ENCODE results near the gene TUNAR. TPM values are rescaled to one million over a fixed set of nuclear protein-coding genes. Genes with fewer than 3 reads are reported as not detected.

The TUNAR gene
- total RNA-seq, 1 experiment from 2014 or later = not detected

- H3K27ac ChIP-seq (ENCODE audit: low read depth, low read length, poor library complexity, severe bottlenecking) = no peak overlapping the region
- intact Hi-C loops (cut with micrococcal nuclease; ENCODE audit: unreplicated experiment) = no loop called here
- no TSS peak for BruUV-seq (replicated peaks)
Measured at GRCh38 chr14:95896498-95897135, 20.0 kb downstream of the TUNAR start.

GRCh38 chr14:95897280-95897679, 20.6 kb downstream of the TUNAR start:
- Histone ChIP-seq H3K9me3 (ENCODE audit: low read depth, low read length, poor library complexity, severe bottlenecking) (no peaks in the 10 kb centered on the region), H3K27ac (ENCODE audit: low read depth, low read length, poor library complexity, severe bottlenecking) (no peak overlapping the region), H3K4me3 (ENCODE audit: low read depth, low read length, poor library complexity, severe bottlenecking) (no peak overlapping the region), H3K36me3 (ENCODE audit: insufficient read depth, low read length, poor library complexity, severe bottlenecking) (no peaks in the 10 kb centered on the region), H3K27me3 (replicated peaks; ENCODE audit: insufficient read depth, low read depth, low read length, poor library complexity) (peaks cover 100% of the 10 kb centered on the region), H3K4me1 (ENCODE audit: insufficient read depth, low read length, poor library complexity, severe bottlenecking) (no peaks in the 10 kb centered on the region)
- intact Hi-C loops (cut with micrococcal nuclease; ENCODE audit: unreplicated experiment) = no loop called here
- ChIA-PET CTCF (no interaction called here), POLR2A (ENCODE audit: low non-redundant PET) (no interaction called here)
- no TSS peak for BruUV-seq (replicated peaks)
- no peak for DNase-seq (ENCODE audit: low spot score)
- TF ChIP-seq CTCF (conservative IDR thresholded peaks at IDR 0.05; ENCODE audit: low read depth, low read length) = no peak
- TF ChIP-seq EZH2 (IDR thresholded peaks at IDR 0.05; ENCODE audit: borderline replicate concordance, low read depth, low read length, poor library complexity, severe bottlenecking) = no peak

More at GRCh38 chr14:95896498-95897135, 20.0 kb downstream of the TUNAR start:
- Histone ChIP-seq H3K4me3 (ENCODE audit: low read depth, low read length, poor library complexity, severe bottlenecking) (no peak overlapping the region), H3K36me3 (ENCODE audit: insufficient read depth, low read length, poor library complexity, severe bottlenecking) (no peaks in the 10 kb centered on the region), H3K4me1 (ENCODE audit: insufficient read depth, low read length, poor library complexity, severe bottlenecking) (no peaks in the 10 kb centered on the region), H3K27me3 (replicated peaks; ENCODE audit: insufficient read depth, low read depth, low read length, poor library complexity) (peaks cover 100% of the 10 kb centered on the region), H3K9me3 (ENCODE audit: low read depth, low read length, poor library complexity, severe bottlenecking) (no peaks in the 10 kb centered on the region)
- DNase-seq (ENCODE audit: low spot score) = no peak
- CTCF ChIA-PET = no interaction called here
- POLR2A ChIA-PET (ENCODE audit: low non-redundant PET) = no interaction called here
- TF ChIP-seq CTCF (conservative IDR thresholded peaks at IDR 0.05; ENCODE audit: low read depth, low read length) = no peak
- no peak for TF ChIP-seq EZH2 (IDR thresholded peaks at IDR 0.05; ENCODE audit: borderline replicate concordance, low read depth, low read length, poor library complexity, severe bottlenecking)

GRCh38 chr14:95901054-95901453, 24.4 kb downstream of the TUNAR start:
- CTCF ChIA-PET = no interaction called here
- no peak for DNase-seq (ENCODE audit: low spot score)

More at GRCh38 chr14:95901054-95901453, 24.4 kb downstream of the TUNAR start:
- no peak overlapping the region for H3K27ac ChIP-seq (ENCODE audit: low read depth, low read length, poor library complexity, severe bottlenecking)
- no peaks in the 10 kb centered on the region for H3K4me1 ChIP-seq (ENCODE audit: insufficient read depth, low read length, poor library complexity, severe bottlenecking)
- no peaks in the 10 kb centered on the region for H3K36me3 ChIP-seq (ENCODE audit: insufficient read depth, low read length, poor library complexity, severe bottlenecking)
- BruUV-seq (replicated peaks) = no TSS peak
- TF ChIP-seq EZH2 (IDR thresholded peaks at IDR 0.05; ENCODE audit: borderline replicate concordance, low read depth, low read length, poor library complexity, severe bottlenecking) (no peak), CTCF (conservative IDR thresholded peaks at IDR 0.05; ENCODE audit: low read depth, low read length) (no peak)
- no peaks in the 10 kb centered on the region for H3K9me3 ChIP-seq (ENCODE audit: low read depth, low read length, poor library complexity, severe bottlenecking)
- H3K27me3 ChIP-seq (replicated peaks; ENCODE audit: insufficient read depth, low read depth, low read length, poor library complexity) = peaks cover 83% of the 10 kb centered on the region
- H3K4me3 ChIP-seq (ENCODE audit: low read depth, low read length, poor library complexity, severe bottlenecking) = no peak overlapping the region
- POLR2A ChIA-PET (ENCODE audit: low non-redundant PET) = no interaction called here
- intact Hi-C loops (cut with micrococcal nuclease; ENCODE audit: unreplicated experiment) = no loop called here

Measured in A673 (cell line).